ENCODE results near the gene ELL2.
"Not testable (repeated sequence)": the region's sequence is repeated elsewhere in the genome, so short reads cannot be mapped to it uniquely, and the experiment has no call there.

Gene ELL2

GRCh38 chr5:95910521-95910920 lies 51.1 kb downstream of the ELL2 start:
- DNase-seq (ENCODE audit: insufficient read length, low spot score) (no peak), FAIRE-seq (no peak)

GRCh38 chr5:95909738-95910137 lies 51.9 kb downstream of the ELL2 start:
- FAIRE-seq: no peak
- no peak for DNase-seq (ENCODE audit: insufficient read length, low spot score)

- no peak for FAIRE-seq
Observed at GRCh38 chr5:95908799-95909198, 52.9 kb downstream of the ELL2 start.

GRCh38 chr5:95907740-95908706 lies 53.6 kb downstream of the ELL2 start:
- DNase-seq (ENCODE audit: insufficient read length, low spot score) (no peak), FAIRE-seq (no peak)

More at GRCh38 chr5:95908799-95909198, 52.9 kb downstream of the ELL2 start:
- no peak for DNase-seq (ENCODE audit: insufficient read length, low spot score)

GRCh38 chr5:95907067-95907705 lies 54.5 kb downstream of the ELL2 start:
- FAIRE-seq (no peak), DNase-seq (ENCODE audit: insufficient read length, low spot score) (no peak)

GRCh38 chr5:95906398-95906797 lies 55.3 kb downstream of the ELL2 start:
- FAIRE-seq; DNase-seq (ENCODE audit: insufficient read length, low spot score): not testable (repeated sequence)

- no peak for FAIRE-seq
Observed at GRCh38 chr5:95904827-95905226, 56.8 kb downstream of the ELL2 start.

GRCh38 chr5:95903838-95904237 lies 57.8 kb downstream of the ELL2 start:
- no peak for FAIRE-seq
- DNase-seq (ENCODE audit: insufficient read length, low spot score): no peak

More at GRCh38 chr5:95904827-95905226, 56.8 kb downstream of the ELL2 start:
- DNase-seq (ENCODE audit: insufficient read length, low spot score): no peak

GRCh38 chr5:95901676-95902627 lies 59.7 kb downstream of the ELL2 start:
- FAIRE-seq (peak; percentile 57), DNase-seq (ENCODE audit: insufficient read length, low spot score) (peak; percentile 10)

- FAIRE-seq (no peak), DNase-seq (ENCODE audit: insufficient read length, low spot score) (no peak)
Observed at GRCh38 chr5:95900383-95900958, 61.2 kb downstream of the ELL2 start.

GRCh38 chr5:95899829-95900228 lies 61.8 kb downstream of the ELL2 start:
- FAIRE-seq: no peak
- DNase-seq (ENCODE audit: insufficient read length, low spot score): no peak

GRCh38 chr5:95899006-95899405 lies 62.6 kb downstream of the ELL2 start:
- DNase-seq (ENCODE audit: insufficient read length, low spot score) (no peak), FAIRE-seq (no peak)

- no peak for DNase-seq (ENCODE audit: insufficient read length, low spot score)
- no peak for FAIRE-seq
Observed at GRCh38 chr5:95895771-95896170, 65.9 kb downstream of the ELL2 start.

GRCh38 chr5:95895251-95895650 lies 66.4 kb downstream of the ELL2 start:
- DNase-seq (ENCODE audit: insufficient read length, low spot score) (no peak), FAIRE-seq (no peak)

GRCh38 chr5:95892784-95893354 lies 68.8 kb downstream of the ELL2 start:
- DNase-seq (ENCODE audit: insufficient read length, low spot score) (peak; percentile 37), FAIRE-seq (no peak)

GRCh38 chr5:95891499-95891898 lies 70.2 kb downstream of the ELL2 start:
- peak; percentile 16 for FAIRE-seq
- DNase-seq (ENCODE audit: insufficient read length, low spot score): no peak

- no peak for DNase-seq (ENCODE audit: insufficient read length, low spot score)
- no peak for FAIRE-seq
Observed at GRCh38 chr5:95889076-95889475, 72.6 kb downstream of the ELL2 start.

- DNase-seq (ENCODE audit: insufficient read length, low spot score) (no peak), FAIRE-seq (no peak)
Observed at GRCh38 chr5:95887977-95888376, 73.7 kb downstream of the ELL2 start.

- DNase-seq (ENCODE audit: insufficient read length, low spot score) (no peak), FAIRE-seq (no peak)
Observed at GRCh38 chr5:95886340-95887044, 75.2 kb downstream of the ELL2 start.
